Gastrocnemius medialis (tissue), 4 donors: ENCODE results near the gene KATNIP.

Experiments
- CTCF ChIP-seq, 5 experiments: fragments of 450-650 bp in 3 of 5; fragments of 200-600 bp in 2 of 5; sonication (generic) in 2 of 5; IDR thresholded peaks in 4 of 5; conservative IDR thresholded peaks in 1 of 5; 1 replicate in 4 of 5; 2 replicates in 1 of 5; pipeline ENCODE4 v1.5.1; 2016 to 2019; ENCODE audit warnings: antibody characterized with exemption in 5 of 5, mild to moderate bottlenecking in 3 of 5, moderate library complexity in 3 of 5
- POLR2A ChIP-seq, 2 donors: fragments of 450-650 bp; IDR thresholded peaks; one replicate each; pipeline ENCODE4 v1.6.1; 2017; ENCODE audit warnings: antibody characterized with exemption in 2 of 2, mild to moderate bottlenecking in 2 of 2, moderate library complexity in 2 of 2

GRCh38 chr16:27579087-27579980, 29.4 kb downstream of the KATNIP start:
- TF ChIP-seq CTCF (IDR thresholded peaks at IDR 0.05 in 4 of 5, conservative IDR thresholded peaks at IDR 0.05 in 1 of 5): no peak
- TF ChIP-seq POLR2A (IDR thresholded peaks at IDR 0.05): no peak
